Embryonic facial prominence (tissue), 1 donor: Measurements from ENCODE around the gene PDE6G.
"Not testable (repeated sequence)": the region's sequence is repeated elsewhere in the genome, so short reads cannot be mapped to it uniquely, and the experiment has no call there.

ENCODE experiments used
- DNase-seq: peaks from one replicate; pipeline ENCODE4 v3.0.0-alpha.2; 2016; ENCODE audit errors: extremely low spot score

Gene PDE6G

GRCh38 chr17:81687770-81688541 lies 31.6 kb upstream of the PDE6G start:
- no peak for DNase-seq

- DNase-seq: no peak
These were observed 30.3 kb upstream of the PDE6G start for GRCh38 chr17:81686614-81687013.

- no peak for DNase-seq
These were observed 28.8 kb upstream of the PDE6G start for GRCh38 chr17:81685108-81685507.

GRCh38 chr17:81684442-81684911 lies 28.1 kb upstream of the PDE6G start:
- DNase-seq: no peak

GRCh38 chr17:81683584-81684441 lies 27.5 kb upstream of the PDE6G start, which contains the start of the genes ARL16 and HGS:
Gene ARL16, minus strand, starts transcription at chr17:81683797. Its CDS starts 44 bp downstream, at chr17:81683753.
Gene HGS, plus strand, starts transcription at chr17:81684011. Its CDS starts 56 bp downstream, at chr17:81684067.
- peak; percentile 97 for DNase-seq

GRCh38 chr17:81683208-81683583 lies 26.9 kb upstream of the PDE6G start:
- no peak for DNase-seq

- DNase-seq: peak; percentile 18
These were observed 26.3 kb upstream of the PDE6G start for GRCh38 chr17:81682565-81683207.

GRCh38 chr17:81681672-81682071 lies 25.3 kb upstream of the PDE6G start:
- no peak for DNase-seq

- no peak for DNase-seq
These were observed 23.8 kb upstream of the PDE6G start for GRCh38 chr17:81680150-81680549.

- no peak for DNase-seq
These were observed 20.6 kb upstream of the PDE6G start for GRCh38 chr17:81676906-81677305.

GRCh38 chr17:81675515-81676221 lies 19.3 kb upstream of the PDE6G start:
- DNase-seq: not testable (repeated sequence)

- DNase-seq: no peak
These were observed 17.4 kb upstream of the PDE6G start for GRCh38 chr17:81673561-81674258.

GRCh38 chr17:81672954-81673353 lies 16.6 kb upstream of the PDE6G start:
- DNase-seq: no peak

GRCh38 chr17:81672504-81672903 lies 16.2 kb upstream of the PDE6G start:
- DNase-seq: no peak

- DNase-seq: no peak
These were observed 11.4 kb upstream of the PDE6G start for GRCh38 chr17:81667754-81668153.

- peak; percentile 90 for DNase-seq
These were observed 10.2 kb upstream of the PDE6G start, which contains the start of the genes CCDC137 and OXLD1 for GRCh38 chr17:81666342-81667191. Gene CCDC137, plus strand, starts transcription at chr17:81666737. Its CDS starts 30 bp downstream, at chr17:81666767. Gene OXLD1, minus strand, starts transcription at chr17:81666605. Its CDS starts 28 bp downstream, at chr17:81666577.

- no peak for DNase-seq
These were observed 9.7 kb upstream of the PDE6G start for GRCh38 chr17:81666092-81666341.

GRCh38 chr17:81665205-81666091 lies 9.1 kb upstream of the PDE6G start:
- no peak for DNase-seq

- DNase-seq: no peak
These were observed 7.7 kb upstream of the PDE6G start for GRCh38 chr17:81664051-81664470.
